ENCODE data around the gene EEFSEC. TPM values are rescaled to one million over a fixed set of nuclear protein-coding genes. Genes with fewer than 3 reads are reported as not detected.

EEFSEC gene
- total RNA-seq, 2 donors from 2014 or later, result 20.8 to 32.7 TPM

DNA sequence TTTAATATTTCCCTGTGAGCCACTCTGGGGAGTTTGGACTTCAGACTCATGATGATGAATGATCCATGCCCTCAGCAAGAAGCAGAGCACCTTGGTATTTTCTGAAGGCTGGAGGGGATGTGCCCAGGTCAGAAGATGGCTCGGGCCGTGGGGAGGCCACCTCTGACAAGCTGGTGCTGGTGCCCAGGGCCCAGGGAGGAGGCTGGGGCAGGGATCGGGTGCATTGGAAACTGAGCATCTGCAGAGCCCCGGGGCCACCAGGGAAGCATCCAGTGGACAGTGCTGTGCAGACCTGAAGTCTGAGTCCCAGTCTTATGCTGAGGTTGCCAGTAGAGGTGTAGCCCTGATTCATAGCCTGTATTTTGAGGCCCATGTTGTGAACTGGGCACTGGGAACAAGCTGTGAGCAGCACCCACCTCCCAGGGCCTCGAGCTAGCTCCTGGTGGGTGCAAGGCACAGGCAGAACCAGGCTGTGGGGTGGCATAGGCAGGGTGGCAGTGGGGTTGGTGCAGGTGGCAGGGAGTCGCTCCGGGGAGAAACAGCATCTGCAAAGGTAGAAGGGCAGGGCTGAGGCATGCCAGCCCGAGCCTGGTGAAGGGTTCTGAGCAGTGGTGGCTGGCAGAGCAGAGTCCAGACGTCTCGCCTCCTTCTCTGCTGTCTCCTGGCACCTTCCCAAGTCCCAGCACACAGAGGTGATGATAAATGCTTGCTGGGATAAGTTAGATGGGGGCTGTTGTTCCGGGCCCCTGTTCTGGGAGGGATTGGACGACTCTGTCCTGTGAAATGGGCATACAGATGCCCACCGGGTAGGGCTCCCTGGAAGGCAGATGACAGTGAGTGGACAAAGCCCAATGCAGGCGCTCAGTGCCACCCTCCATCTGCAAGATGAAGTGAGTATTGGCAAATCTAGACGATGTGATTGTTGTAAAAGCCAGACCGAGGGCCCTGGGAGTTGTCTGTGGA lies 302.8 kb downstream of the EEFSEC start:
- Mint-ChIP-seq H3K4me1 (ENCODE audit: low read depth in 2 of 2) (peaks cover 0 to under 1% of the 10 kb centered on the region in 2 donors), H3K9me3 (peaks cover 2% of the 10 kb centered on the region), H3K27me3 (peaks cover 26 to 31% of the 10 kb centered on the region in 2 donors), H3K36me3 (no peaks in the 10 kb centered on the region), H3K4me3 (no peak overlapping the region), H3K27ac (peak overlapping the region in 1 of 2 donors; percentile 21)
- ATAC-seq (no peak), DNase-seq (ENCODE audit: low spot score) (no peak)

DNA sequence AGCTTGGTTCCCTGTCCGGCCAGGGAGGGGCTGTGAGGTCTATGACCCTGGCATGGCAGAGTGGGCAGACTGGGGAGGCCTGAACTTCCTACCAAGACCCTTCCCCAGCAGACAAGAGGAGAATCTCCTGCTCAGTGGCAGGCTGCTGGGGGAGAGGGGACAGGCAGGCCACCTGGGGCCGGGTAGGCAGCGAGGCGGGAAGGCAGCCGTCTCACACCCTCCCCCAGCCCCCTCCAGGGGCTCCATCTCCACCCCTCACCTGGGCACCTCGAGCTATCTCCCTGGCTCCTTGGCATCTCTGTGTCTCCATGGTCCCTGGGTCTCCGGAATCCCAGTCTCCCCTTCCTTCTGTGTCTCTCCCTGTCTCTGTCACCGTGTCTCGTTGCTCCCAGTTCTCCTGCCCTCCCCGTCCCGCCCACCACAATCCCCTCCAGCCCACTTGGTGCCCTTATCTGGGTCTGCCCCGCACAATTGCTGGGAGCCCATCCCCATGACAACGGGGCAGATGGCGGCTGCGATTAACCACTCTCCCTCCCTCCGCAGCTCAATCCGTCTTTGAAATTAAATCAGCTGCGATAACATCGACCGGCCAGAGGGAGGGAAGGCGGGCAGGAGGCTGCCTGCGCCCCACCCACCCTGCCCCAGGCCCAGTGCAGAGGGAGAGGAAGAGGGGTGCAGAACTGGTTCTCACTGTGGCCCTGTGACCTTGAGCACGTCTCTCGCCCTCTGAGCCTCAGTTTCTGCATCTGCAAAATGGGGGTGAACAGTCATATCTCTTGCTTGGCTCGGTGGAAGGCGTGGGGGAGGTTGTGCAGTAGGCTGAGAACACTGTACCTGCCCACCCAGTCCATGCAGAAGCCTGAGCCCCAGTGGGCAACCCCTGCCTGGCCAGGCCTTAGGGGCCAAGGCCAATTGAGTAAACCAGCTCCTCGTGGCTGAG lies 303.8 kb downstream of the EEFSEC start:
- no peak for ATAC-seq
- no peak for DNase-seq (ENCODE audit: low spot score)
- Mint-ChIP-seq H3K4me1 (ENCODE audit: low read depth in 2 of 2) (no peaks in the 10 kb centered on the region), H3K9me3 (no peaks in the 10 kb centered on the region), H3K27ac (no peak overlapping the region), H3K36me3 (no peaks in the 10 kb centered on the region), H3K4me3 (no peak overlapping the region), H3K27me3 (peaks cover 19 to 28% of the 10 kb centered on the region in 2 donors)

DNA sequence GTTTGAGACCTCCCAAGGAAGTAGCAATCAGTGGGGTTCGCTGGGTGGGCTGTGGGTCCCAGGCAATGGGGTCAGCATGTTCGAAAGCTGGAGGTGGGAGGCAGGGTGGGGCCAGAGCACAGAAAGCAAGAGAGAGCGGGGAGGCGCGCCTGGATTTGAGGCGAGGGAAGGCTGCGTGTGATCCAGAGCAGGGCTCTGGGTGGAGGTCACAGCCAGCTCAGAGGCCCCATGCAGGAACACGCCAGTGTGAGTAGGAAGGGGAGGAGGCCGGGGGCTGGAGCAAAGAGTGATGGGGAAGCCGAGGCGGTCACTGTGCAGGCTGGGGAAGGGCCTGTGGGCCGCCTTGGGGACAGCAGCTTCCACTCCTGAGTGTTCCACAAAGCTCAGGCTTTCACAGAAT lies 304.7 kb downstream of the EEFSEC start:
- Mint-ChIP-seq H3K4me3 (no peak overlapping the region), H3K4me1 (ENCODE audit: low read depth in 2 of 2) (no peaks in the 10 kb centered on the region), H3K9me3 (no peaks in the 10 kb centered on the region), H3K27ac (no peak overlapping the region), H3K27me3 (peaks cover 16 to 25% of the 10 kb centered on the region in 2 donors), H3K36me3 (no peaks in the 10 kb centered on the region)
- ATAC-seq, result no peak
- no peak for DNase-seq (ENCODE audit: low spot score)

Other genes with a start within 250 kb of the EEFSEC start
- not detected for gene KBTBD12, start 238.2 kb upstream of the EEFSEC start, total RNA-seq
- 100 to 1,000 TPM; 278 to 291 TPM for gene SEC61A1, start 101.0 kb upstream of the EEFSEC start, total RNA-seq
- gene RUVBL1, start 29.7 kb upstream of the EEFSEC start, total RNA-seq, result 10 to 100 TPM; 46.6 to 93.0 TPM

Measured in natural killer cell treated with Interleukin-12 subunit alpha and Interleukin-12 subunit beta and Interleukin-15 and Interleukin-18, amount 100 ng/mL, for 72 hours (primary cell).